Activated naive CD4-positive, alpha-beta T cell treated with Interleukin-2 at 50 U/mL for 16 hours (primary cell): Measurements from ENCODE around the gene CFAP70.
A peak's percentile ranks its signal among the peaks of the same experiment; 100 is the strongest.
"Not testable (repeated sequence)": the region's sequence is repeated elsewhere in the genome, so short reads cannot be mapped to it uniquely, and the experiment has no call there.

ENCODE experiments used
- DNase-seq: peaks from one replicate; pipeline ENCODE4 v3.0.0-alpha.2; 2020

Gene CFAP70

DNA sequence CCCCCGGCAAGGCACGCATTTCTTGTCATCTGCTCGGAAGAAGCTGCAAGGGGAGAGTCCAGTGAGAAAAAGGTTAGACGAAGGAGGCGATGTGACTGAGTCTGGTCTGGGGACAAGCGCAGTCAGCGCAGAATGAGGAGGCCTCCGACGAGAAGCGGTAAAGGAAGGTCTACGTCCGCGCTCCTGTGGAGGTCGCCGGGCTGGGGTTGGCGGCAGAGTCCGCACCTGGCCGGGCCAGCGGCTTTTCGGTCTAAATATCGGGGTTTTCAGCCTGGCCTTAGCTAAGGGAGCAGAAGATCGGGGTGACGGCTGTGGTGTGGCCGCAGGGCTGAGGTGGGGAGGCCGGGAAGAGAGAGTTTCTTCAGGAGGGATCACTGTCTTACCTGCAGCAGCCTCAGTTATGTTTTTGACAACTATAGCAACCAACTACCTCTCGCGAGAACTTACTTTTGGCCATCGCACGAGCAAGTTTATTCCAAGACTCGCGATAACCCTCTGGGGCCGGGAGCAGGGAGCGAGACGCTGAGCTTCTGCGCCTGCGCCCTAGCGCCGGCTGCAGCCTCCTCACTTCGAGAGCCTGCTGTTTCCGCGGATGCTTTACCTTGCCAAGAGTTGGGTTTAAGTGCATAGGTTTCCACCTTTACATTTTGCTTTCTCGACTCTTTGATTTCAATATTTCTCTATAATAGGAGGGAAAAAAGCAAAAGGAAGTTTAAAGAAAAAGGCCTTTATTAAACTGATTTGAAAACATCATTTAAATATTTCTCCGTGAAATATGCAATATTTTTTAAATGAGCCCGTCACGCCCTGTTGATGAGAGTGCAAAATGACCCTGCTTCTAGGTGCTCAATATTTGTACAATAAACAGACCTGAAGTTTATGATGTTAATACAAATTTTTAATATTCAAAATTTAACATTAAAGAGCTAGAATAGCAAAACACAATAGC is at the start of gene CFAP70:
Gene CFAP70, minus strand, starts transcription at position 534 of the 949 bp plus-strand sequence. CDS start 4,068 bp downstream, outside the sequence.
- peak; percentile 91 for DNase-seq

DNA sequence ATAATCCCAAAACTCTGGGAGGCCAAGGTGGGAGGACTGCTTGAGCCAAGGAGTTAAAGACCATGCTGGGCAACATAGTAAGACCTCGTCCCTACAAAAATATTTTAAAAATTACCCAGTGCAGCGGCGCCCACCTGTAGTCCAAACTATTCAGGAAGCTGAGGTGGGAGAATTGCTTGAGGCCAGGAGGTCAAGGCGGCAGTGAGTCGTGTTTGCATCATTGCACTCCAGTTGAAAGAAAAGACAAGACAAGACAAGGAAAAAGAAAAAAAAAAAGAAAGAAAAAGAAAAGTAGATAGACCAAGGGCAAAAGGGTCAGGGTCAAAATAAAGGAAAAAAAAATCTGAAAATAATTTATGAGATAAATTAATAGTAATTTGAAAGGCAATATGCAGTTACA is 49.4 kb upstream of the CFAP70 start:
- DNase-seq = no peak

DNA sequence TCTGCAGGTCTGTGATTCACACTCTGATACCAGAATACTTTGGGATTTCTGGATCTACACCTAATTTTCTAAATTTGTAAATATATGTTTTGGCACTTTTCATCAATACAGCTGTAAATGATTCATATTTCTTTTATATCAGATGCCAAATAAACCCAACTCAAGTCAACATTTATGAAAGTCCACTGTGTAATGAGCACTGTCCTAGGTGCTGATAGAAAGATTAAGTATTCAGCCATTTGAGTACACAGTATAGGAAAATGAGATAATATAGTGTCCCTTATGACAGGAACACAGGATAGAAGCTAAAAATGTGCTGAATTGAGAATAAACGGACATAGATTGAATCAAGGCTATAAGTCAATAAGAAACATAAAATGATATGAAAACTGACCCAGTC is 48.8 kb upstream of the CFAP70 start:
- DNase-seq = no peak

DNA sequence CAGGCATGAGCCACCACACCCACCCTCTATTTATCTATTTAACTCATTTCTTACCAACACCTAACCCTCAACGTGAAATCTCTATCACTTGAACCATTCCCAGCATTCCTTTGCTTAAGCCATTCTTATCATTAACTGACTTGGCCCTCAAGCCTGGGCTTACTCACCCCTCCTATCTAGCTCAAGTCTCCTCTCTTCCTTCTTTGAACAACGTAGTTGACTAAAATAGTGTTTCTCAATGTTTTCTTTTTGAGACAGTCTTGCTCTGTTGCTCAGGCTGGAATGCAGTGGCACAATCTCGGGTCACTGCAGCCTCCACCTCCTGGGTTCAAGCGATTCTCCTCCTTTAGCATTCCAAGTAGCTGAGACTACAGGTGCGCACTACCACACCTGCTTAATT is 48.2 kb upstream of the CFAP70 start:
- DNase-seq = no peak

DNA sequence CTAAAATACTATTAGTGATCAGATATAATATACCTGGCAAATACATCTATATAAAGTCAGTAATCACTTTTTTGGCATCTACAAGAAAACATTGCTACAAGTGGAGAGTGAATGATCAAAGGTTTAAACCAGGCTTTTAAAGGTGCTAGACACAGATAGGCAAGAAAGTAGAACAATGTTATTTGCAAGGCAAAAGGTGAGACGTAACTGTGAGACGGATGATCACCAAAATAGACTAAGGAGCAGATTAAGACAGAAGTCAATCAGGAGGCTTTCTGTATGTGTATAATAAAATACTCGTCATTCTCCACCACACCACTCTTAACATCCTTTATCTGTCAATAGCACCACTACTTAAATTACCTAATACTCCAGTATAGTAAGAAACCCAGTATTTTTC is 46.9 kb upstream of the CFAP70 start:
- DNase-seq = no peak

DNA sequence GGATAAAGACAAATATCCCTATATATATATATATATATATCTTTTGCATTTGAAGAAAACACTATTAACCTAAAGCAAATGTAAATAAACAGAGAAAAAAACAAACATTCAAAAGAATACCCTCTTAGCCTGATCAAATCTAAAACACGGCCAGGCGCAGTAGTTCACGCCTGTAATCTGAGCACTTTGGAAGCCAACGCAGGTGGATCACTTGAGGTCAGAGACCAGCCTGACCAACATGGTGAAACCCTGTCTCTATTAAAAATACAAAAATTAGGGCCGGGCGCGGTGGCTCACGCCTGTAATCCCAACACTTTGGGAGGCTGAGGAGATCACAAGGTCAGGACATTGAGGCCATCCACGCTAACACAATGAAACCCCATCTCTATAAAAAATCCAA is 46.0 kb upstream of the CFAP70 start:
- no peak for DNase-seq

DNA sequence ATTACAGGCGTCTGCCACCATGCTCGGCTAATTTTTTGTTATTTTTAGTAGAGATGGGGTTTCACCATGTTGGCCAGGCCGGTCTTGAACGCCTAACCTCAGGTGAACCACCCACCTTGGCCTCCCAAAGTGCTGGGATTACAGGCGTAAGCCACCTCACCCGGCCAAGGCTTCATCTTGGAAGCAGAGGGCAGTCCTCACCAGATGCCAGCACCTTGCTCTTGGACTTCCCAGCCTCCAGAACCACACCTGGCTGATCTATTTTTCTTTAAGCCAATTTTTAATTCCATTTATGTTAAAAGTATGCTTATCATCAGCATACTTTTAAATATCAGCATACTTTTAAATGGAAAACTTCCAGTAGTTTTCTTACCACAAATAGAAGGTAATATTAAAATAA is 43.0 kb upstream of the CFAP70 start:
- DNase-seq = no peak

DNA sequence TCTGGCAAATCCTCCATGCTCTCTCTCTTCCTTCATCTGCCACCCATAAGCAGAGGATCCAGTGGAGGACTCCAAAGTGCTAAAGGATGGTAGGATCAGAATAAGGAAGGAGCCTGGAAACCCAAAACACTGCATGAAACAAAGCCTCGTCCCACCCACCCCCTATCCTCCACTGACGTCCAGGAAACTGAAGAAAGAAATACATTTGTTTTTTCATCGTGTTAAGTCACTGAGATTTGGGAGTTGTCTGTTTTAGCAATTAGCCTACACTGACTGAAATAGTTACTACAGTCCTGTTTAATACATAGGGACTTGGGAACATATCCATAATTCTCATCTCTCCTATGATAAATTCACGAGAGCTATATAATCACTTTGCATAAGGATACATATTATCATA is 40.4 kb upstream of the CFAP70 start:
- DNase-seq = no peak

DNA sequence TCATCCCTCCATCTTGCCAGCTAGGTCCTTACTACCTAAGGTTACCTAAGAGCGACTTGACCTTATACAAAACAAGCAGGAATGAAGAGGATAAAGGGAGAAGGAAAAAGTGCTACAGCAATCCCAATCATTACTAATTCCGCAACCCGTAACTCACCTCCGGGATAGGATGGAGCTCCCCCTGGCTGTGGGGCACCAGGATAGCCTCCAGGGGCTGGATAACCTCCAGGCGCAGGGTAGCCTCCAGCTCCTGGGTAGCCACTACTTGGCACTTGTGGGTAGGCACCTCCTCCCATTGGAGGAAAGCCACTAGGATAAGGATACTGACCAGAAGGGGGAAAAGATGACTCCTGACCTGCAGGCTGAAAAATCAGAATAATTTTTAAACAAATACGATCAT is 39.4 kb upstream of the CFAP70 start:
- no peak for DNase-seq

DNA sequence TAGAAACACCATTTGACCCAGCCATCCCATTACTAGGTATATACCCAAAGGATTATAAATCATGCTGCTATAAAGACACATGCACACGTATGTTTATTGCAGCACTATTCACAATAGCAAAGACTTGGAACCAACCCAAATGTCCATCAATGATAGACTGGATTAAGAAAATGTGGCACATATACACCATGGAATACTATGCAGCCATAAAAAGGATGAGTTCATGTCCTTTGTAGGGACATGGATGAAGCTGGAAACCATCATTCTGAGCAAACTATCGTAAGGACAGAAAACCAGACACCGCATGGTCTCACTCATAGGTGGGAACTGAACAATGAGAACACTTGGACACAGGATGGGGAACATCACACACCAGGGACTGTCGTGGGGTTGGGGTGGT is 35.7 kb upstream of the CFAP70 start:
- DNase-seq = not testable (repeated sequence)

DNA sequence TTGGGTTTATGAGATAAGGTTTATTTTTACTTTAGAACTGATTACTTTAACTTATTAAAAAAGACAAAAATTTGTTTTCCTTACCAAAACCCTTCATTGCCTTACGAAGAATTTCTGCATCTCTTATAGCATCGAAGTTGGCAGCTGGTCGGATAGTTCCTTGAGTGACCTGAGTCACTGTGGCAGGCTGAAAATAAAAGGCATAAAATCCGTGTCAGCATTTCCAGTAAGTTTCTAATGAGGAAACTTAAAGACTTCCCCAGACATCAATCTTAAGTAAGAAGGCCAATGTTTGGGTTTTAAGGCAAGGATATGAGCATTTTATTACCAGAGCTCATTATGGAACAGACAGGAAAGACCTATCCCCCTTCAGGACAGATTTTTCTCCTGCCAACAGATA is 29.6 kb upstream of the CFAP70 start:
- no peak for DNase-seq

DNA sequence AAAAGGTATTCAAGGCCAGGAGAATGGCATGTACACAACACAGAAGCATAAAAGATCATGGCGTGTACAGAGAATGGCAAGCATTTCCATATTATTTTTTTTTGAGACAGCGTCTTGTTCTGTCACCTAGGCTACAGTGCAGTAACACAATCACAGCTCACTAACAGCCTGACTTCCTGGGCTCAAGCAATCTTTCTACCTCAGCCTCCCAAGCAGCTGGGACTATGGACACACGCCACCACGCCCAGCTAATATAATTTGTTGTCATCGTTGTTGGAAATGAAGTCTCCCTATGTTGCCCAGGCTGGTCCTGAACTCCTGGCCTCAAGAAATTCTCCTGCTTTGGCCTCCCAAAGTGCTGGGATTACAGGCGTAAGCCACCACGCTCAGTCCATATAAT is 27.9 kb upstream of the CFAP70 start:
- DNase-seq = no peak

DNA sequence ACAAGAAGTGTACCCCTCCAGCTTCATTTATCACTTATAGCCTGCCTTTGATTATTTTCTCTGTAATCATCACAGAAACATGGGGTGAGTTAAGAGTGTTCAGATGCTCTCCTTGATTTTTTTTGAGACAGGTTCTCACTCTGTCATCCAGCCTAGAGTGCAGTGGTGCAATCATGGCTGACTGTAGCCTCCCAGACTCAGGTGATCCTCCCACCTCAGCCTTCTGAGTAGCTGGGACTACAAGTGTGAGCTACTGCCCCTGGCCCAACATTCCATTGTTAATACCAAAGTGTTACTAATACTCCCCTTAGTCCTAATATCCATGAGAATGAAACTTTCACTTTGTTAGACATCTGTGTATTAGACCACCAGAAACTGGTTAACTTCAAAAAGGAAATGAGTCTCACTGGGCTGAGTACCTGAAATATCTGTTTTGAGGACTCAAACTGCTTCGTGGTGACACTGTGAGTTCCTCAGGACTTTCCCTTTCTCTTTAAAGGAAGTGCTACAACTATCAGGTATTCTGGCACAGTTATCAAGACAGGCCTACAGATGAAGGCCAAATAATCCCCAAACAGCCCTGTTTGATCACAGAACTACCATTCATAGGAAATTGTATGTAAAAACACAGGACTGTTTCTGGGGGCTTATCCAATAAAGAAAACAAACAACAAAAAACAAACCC is 20.5 kb upstream of the CFAP70 start:
- no peak for DNase-seq

DNA sequence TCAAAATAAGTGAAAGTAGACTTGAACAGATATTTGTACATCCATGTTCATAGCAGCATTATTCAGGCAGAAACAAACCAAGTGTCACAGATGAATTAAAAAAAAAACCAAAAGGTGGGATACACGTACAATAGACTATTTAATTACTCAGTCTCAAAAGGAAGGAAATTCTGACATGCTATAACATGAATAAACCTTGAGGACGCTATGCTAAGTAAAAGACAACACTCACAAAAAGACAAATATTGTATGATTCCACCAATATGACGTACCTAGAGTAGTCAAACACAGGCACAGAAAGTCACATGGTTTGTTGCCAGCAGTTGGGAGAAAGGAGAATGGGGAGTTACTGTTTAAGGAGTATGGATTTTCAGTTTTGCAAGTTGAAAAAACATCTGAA is 18.0 kb upstream of the CFAP70 start:
- DNase-seq = no peak

DNA sequence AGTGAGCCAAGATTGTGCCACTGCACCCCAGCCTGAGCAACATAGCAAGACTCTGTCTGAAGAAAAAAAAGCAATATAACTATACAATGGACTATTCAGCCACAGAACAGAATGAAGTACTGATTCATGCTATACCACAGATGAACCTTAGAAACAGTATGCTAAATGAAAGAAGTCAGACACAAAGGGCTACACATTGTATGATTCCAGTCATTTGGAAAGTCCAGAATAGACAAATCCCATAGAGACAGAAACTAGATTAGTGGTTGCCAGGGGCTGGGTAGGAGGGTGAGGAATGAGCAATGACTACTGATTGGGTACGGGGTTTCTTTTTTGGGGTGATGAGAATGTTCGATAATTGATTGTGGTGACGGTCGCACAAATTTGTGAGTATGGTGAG is 9.6 kb upstream of the CFAP70 start:
- peak; percentile 7 for DNase-seq

DNA sequence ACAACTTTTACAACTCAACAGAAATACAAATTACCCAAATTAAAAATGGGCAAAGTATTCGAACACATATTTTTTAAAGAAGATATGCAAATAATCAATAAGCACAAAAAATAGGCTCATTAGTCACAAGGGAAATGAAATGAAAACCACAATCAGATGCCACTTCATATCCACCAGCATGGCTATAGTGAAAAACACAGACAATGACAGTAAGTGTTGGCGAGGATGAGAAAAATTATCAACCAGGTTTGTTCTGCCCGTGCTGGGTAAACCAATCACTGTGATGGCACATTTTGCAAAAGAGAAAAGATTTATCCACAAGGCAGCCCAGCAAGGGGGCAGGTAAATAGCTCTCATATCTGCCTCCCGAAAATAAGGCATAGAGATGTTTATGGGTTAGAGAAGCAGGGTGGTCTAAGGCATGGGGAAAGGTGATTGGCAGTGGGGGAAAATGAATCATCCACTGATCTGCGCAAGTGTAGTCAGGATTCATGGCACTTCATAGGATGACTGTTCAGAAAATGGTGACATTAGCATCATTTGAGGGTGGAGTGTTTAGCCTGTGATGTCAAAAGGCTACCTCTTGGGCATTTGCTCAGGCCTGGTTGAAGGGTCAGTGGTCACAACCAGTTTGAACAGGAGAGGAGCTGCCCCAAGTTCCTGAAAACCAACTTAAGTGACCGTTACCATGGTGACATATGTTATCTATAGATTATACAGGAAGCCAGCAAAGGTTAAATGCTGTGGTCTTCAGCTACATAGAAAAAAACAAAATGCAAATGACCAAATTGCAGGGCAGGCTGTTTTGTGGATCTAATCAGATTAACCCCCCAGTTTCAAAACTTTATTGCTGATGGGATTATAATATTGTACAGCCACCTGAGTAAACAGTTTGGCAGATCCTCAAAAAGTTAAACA is 8.0 kb upstream of the CFAP70 start:
- DNase-seq = no peak

DNA sequence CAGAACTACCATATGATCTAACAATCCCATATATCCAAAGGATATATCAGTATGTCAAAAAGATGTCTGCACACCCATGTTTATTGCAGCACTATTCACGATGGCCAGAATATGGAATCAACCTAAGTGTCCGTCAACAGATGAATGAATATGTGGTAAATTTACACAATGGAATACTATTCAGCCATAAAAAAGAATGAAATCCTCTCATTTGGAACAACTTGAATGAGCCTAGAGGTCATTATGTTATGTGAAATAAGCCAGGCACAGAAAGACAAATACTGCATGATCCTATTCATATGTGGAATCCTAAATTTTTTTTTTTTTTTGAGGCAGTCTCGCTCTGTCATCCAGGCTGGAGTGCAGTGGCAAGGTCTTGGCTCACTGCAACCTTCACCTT is 6.3 kb upstream of the CFAP70 start:
- no peak for DNase-seq

DNA sequence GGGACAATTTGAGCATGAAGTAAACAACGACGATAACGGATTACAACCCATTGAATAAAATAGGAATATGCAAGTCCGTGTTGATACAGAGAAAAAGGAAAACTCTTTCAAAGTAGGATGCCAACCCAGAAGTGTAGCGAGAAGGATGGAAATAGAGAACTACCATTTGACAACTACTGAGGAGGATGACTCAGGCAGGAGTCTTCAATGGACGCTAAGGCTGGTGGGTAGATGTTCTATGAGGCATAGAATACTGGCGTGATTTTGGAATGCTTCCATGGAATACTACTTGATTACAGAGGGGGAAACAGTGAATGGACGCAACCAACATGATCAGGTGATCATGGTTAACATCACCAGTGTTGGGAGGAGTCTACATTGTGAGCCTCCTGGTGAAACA is 828 bp upstream of the CFAP70 start:
- DNase-seq = no peak

DNA sequence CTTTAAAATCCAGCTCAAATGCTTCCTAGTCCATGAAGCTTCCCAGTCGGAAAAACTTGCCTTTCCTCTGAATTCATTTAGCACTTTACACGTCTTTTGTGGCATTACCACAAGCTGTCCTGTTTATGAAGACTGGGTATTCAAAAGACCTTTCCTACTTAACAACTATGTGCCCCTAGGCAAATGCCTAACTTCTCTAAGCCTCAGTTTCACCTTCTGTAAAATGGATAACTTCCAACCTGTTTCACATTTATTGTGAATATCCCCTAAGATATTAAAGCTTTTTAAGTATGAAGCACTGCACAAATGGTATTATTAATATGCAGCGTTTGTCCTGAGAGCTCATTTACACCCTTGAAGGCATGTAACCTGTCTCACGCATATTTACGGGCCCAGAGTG is 843 bp downstream of the CFAP70 start:
- DNase-seq = no peak

DNA sequence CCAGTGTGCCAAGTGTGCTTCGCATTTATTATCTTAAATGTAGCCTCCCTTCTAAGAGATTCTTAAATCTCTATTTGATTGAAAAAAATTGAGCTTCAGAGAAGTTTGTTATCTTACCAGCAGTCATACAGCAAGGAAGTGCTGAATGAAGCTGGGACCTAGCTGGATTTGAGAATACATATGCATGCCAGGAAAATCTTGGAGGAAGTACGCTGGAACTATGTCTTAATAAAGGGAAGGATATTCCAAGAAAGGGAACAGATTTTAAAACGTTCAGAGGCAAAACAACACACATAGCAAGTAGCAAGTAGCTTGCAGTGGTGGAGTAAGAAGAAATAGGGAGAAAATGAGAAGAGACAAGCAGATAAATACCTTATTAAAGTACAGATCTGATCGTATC is 1.5 kb downstream of the CFAP70 start:
- DNase-seq = no peak

DNA sequence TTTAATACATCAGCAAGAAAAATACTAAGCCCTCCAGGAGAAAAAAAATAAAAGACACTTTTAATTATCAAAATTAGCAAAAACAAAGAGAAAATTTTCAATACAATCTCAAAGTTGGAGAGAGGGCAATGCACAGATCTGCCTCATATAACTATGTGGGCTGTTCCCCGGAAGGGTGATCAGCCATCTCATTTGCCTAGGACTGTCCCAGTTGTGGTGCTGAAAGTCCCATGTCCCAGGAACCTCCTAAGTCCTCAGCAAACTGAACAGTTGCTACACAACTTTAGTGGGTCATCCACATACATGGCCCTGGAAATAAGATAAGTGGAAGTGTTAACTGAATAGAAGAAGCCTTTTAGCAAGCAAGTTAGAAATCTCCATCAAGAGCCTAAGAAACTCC is 14.4 kb downstream of the CFAP70 start:
- no peak for DNase-seq

DNA sequence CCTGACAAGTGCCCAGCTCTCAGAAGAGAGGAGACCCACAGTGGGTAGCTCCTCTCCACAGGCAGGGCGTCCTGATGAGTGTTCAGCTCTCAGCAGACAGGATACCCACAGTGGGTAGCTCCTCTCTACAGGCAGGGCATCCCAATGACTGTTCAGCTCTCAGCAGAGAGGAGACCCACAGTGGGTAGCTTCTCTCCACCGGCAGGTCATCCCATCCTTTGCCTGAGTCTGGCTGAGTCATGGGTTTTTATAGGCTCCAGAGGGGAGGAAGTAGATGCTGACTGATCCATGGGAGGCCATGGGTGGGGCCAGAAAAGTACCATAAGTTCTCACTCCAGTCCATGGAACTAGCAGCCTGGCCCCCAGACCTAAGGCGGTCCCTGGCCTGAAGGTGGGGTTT is 18.5 kb downstream of the CFAP70 start:
- DNase-seq = no peak

DNA sequence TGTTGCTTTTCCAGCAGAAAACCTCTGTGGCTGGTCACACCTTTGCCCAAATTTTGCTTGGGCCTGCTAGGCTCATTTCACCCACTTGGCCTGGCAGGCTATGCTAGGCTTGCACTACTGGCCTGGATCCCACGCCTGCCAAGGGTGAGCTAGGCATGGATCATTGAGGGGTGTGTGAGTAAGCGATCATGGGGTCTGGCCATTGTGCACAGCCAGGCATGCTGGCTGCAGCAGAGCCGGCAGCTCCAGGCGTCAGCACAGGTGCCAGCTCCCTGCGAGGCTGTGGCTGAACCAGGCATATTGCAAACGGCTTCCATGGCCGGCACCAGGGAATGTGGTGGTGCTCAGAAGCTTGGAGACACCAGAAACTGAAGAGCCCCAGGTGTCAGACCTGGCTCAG is 19.2 kb downstream of the CFAP70 start:
- no peak for DNase-seq
